Femur (tissue), 1 donor: ENCODE data around the gene MORN4.
A peak's percentile ranks its signal among the peaks of the same experiment; 100 is the strongest.

Experiments used
- DNase-seq: peaks from one replicate; pipeline ENCODE4 v3.0.0-alpha.2; 2017

The MORN4 gene

DNA sequence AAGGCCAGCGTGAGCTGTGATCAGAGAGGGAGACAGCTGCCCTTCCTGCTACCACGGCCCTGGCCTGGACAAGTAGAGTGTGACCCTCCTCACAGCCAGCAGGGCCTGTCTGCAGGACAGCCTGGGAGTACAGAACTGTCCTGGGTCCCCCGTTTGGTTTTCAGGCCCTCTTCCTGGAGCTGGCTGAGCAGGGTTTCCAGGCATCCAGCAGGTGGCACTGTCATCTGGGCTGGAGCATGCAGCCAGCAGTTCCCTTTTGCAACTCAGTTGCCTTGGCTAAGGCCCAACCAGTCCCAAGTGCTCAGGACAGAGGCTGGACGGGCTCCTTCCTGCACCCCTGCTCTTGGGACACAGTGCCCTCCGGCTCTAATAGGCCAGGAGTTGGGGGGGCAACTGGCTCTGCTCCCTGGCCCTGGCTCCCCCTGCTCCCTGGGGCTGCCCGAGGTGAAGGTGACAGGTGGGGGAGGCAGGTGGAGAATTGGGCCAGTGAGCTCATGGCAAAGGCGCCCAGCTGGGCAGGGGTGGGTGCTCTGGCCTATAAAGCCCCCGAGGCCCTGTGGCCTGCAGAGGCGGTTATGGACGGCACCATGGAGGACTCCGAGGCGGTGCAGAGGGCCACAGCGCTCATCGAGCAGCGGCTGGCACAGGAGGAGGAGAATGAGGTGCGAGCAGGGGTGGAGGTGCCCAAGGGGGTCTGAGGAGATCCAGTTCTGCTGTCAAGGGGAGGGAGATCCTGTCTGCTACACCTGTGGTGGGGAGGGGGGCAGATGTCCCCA lies 60.9 kb downstream of the MORN4 start, which contains the start of gene ANKRD2:
Gene ANKRD2, plus strand, starts transcription at position 566 of the 776 bp plus-strand sequence. Its CDS starts 10 bp downstream, at position 576.
- DNase-seq: peak; percentile 80

GRCh38 chr10:97571622-97572021 lies 61.7 kb downstream of the MORN4 start:
- DNase-seq: no peak

DNA sequence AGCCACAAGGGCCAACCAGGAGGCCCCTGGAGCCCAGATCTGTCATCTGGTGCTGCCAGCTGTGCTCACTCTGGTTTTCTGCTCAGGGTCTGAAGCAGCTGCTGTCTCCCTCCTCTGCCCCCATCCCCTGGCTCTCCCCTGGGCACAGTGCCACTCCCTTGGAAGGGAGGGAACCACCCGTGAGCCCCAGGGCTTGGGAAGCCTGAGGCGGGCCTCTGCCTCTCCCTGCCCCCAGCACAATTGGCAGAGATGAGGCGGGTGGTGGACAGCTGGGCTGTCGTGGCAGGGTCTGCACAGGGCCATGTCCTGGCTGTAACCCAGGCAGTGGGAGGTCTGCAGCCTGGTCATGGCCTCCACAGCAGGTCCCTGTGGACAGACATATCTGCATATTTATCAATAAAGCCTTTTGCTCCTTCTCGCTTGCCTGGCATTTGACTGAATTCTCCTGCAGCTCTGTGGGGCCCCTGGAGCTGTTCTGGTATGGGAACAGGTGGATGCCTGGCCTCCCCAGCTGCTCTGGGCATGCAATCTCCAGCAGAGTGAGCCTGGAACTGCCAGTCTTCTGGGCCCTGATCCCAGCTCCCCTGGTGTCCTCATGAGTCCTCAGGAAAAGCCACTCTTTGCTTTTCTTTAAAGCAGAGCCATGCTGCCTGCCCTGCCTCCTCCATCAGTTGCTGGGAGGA lies 62.4 kb downstream of the MORN4 start:
- peak; percentile 69 for DNase-seq

GRCh38 chr10:97570146-97570788 lies 63.0 kb downstream of the MORN4 start:
- DNase-seq: no peak

GRCh38 chr10:97567891-97568290 lies 65.4 kb downstream of the MORN4 start:
- DNase-seq: no peak

DNA sequence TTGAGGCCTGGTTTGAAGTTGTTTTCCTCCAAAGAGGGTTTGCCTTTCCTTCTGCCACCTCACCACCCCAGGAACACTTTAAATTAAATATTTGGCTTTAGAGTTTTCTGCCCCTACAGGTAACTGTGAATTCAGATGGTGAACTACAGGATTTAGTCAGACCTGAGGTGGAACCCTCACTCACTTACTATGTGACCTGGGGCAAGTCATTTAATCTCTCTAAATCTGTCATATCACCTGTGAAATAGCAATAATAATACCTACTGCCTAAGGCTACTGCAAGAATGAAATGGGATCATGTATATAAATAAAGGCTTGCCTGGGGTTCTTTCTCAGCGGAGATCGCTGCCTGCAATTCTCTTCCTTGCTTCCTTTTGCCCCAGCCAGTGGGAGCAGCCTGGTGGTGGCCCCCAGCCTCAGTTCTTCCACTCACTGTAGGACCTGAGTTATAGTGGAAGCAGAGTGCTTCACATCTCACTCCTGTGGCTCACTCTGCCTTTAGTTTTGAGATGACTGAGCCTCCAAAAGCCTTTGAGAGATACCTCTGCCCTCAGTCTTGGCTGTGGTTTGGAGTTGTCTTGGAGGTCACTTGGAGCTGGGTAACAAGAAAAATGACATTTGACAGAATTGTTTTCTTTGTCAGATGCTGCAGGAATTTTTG lies 66.8 kb downstream of the MORN4 start:
- no peak for DNase-seq

DNA sequence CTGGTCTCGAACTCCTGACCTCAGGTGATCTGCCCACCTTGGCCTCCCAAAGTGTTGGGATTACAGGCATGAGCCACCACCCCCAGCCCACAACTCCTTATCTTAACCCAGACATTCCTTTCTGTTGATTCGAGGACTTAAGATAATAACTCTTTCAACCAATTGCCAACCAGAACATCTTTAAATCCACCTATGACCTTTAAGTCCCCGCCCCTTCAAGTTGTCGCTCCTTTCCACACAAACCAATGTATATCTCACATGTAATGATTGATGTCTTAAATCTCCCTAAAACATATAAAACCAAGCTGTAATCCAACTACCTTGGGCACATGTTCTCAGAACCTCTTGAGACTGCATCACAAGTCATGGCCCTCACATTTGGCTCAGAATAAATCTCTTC lies 68.5 kb downstream of the MORN4 start:
- no peak for DNase-seq
